NOMO-1 treated with dmso at 0.1 percent for 144 hours (cell line): ENCODE data around the gene RNU7-1.
A peak's percentile ranks its signal among the peaks of the same experiment; 100 is the strongest.
"Not testable (repeated sequence)": the region's sequence is repeated elsewhere in the genome, so short reads cannot be mapped to it uniquely, and the experiment has no call there.

Experiments used
- DNase-seq: peaks from one replicate; lab custom pipeline; 2025; ENCODE audit not compliant: unreplicated experiment; lab: John Stamatoyannopoulos, UW

RNU7-1 gene

DNA sequence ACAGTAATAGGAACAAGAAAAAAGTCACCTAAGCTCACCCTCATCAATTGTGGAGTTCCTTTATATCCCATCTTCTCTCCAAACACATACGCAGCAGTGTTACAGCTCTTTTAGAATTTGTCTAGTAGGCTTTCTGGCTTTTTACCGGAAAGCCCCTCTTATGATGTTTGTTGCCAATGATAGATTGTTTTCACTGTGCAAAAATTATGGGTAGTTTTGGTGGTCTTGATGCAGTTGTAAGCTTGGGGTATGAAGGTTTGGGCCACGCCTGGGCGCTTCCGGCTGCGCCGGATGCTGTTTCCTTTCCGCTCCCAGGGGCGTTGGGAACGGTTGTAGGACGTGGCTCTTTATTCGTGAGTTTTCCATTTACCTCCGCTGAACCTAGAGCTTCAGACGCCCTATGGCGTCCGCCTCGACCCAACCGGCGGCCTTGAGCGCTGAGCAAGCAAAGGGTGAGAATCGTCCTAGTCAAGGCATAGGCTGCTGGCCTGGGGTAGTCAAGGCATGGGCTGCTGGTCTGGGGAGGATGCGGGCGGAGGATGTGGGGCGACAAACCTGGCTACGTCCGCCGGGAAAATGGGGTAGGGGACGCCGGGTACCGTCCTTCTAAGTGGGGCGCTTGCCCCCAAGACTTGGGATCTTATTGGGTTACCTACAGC lies at the start of gene RNU7-1, which contains the start of gene C12orf57:
Gene RNU7-1, plus strand, starts transcription at position 95 of the 659 bp plus-strand sequence.
Gene C12orf57, plus strand, starts transcription at position 301 of the 659 bp plus-strand sequence. Its CDS starts 100 bp downstream, at position 401.
- peak; percentile 84 for DNase-seq

DNA sequence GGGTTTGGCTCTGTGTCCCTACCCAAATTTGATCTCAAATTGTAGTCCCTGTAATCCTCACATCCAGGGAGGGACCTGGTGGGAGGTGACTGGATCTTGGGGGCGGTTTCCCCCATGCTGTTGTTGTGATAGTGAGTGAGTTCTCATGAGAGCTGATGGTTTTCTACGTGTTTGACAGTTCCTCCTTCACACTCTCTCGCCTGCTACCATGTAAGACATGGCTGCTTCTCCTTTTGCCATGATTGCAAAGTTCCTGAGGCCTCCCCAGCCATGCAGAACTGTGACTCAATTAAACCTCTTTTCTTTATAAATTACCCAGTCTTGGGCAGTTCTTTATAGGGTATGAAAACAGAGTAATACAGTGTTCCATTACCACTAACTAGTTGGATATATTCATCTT lies 49.3 kb upstream of the RNU7-1 start:
- DNase-seq: no peak

DNA sequence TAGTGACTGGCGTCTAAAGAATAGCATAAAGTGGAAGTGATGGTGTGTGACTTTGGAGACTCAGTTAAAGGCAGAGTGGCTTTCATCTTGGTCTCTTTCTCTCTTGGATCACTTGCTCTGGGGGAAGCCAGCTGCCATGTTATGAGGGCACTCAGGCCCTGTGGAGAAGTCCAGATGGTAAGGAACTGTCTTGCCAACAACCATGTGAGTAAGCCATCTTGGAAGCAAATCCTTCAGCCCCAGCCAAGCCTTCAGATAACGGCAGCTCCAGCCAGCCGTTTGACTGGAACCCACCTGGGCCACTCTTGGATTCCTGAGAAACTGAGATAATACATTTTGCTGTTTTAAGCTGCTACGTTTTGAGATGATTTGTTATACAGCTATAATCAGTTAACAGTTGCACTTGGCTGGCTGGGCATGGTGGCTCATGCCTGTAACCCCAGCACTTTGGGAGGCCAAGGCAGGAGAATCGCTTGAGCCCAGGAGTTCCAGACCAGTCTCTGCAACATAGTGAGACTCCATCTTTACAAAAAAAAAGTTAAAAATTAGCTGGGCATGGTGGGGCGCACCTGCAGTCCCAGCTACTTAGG lies 46.7 kb upstream of the RNU7-1 start:
- no peak for DNase-seq

DNA sequence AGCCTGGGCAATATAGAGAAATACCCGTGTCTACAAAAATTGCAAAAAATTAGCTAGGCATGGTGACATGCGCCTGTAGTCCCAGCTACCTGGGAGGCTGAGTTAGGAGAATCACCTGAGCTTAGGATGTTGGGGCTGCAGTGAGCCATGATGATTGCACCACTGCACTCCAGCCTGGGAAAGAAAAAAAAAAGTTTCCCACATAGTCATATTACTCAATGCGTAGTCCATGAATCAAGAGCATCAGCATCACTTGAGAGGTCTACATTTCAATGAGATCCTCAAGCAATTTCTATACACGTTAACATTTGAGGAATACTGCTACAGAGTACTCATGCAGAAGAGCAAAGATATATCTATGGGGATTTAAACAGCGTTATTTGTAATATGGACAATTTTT lies 44.2 kb upstream of the RNU7-1 start:
- DNase-seq: no peak

DNA sequence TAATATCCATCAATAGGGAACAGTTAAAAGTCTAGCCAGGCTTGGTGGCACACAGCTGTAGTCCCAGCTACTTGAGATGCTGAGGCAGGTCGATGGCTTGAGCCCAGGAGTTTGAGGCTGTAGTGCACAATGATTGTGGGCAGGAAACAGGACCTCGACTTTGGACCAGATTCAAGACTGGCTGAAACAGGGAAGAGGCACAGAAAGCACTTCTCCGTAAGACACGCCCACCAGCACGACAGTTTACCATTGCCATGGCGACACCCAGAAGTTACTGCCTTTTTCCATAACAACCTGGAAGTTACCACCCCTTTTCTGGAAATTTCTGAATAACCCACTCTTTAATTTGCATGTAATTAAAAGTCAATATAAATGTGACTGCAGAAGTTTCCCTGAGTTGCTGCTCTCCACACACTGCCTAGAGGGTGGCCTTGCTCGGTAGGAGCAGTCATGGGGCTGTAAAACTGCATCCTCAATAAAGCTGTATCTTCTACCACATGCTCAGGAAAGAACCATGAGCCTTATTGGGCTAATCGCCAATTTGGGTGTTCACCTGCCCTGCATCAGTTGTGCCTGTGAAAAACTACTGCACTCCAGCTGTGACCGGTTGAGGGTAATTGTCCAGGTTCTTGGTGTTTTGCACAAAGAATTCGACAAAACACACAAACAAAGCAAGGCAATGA lies 43.6 kb upstream of the RNU7-1 start:
- DNase-seq: no peak

DNA sequence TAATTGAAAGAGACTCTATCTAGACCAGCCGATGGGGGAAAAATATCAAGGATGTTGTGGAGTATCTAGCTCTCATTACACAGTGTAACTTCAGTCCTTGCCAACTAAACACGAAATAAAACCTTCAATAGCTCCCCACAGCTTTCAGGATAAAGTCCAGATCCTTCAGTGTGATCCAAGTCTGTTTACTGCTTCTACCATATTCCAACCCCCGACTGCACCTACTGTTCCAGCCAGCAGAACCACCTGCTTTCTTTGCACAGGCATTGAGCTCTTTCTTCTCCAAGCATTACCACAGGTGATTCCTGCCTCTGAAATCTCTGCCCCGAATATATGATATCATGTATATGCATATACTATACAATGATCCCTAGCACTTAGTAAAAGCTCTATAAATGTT lies 41.2 kb upstream of the RNU7-1 start:
- no peak for DNase-seq

DNA sequence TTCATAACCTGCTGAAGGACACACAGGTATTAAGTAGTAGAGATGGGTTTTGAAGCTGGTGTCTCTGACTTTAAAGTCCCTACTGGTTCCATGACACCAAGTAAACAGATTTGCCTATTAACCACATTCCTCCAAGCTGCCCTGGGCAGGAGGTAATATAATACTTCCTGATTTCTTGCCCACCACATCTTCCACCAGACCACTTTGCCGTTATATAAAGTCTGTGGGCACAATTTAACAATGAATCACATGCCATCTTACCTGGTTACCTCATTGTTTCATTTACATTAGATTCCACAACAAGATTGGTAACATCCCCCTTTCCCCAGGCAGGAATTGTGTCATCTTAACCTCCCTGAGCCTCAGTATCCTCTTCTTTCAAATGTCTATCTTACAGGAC lies 39.9 kb upstream of the RNU7-1 start:
- DNase-seq: no peak

DNA sequence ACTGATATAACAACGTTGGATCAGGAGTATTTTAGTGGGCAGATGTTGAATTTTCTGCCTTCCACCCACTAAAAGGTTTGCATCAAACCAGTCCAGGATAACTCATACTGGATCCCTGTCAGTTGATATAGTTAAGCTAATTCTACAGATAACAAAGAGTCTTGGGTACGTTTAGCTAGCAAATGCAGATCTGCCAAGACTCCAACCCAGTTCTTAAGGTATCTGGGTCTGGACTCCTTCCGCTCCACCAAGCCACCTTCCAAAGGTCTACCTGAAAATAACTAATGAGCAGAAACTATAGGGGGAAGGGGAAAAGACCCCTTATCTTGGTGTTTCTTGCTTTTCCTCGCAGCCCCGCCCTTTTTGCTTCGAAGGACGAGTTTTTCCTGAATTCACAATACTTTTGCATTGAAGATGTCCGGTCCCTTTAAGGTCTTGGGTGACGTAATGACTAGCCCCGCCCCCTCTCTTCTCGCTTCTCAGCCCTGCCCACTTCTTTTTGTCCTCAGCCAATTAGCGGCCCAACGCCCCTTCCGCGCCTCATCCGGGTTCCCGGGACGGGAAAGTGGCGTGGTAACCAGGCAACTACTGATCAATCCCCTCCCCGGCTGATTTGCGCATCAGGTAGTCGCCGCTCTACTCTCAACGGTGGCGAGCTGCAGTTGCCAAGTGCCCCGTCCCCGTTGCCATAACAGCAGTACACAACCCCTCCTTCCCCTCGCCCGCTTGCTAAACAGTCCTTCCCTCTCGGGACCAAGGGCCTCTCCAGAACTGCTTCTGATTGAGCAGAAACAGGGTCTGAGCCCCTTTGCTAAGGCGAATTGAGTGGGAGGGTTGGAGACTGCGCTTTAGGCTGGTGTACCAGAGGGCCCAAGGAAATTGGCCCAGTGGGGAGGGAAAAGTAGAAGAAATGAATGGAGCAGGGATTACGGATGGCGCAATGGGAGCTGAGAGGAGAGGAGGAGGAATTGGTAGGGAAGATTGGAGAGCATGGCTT lies 39.0 kb upstream of the RNU7-1 start, which contains the start of gene LRRC23:
Gene LRRC23, plus strand, starts transcription at position 543 of the 997 bp plus-strand sequence. CDS start 812 bp downstream, outside the sequence.
- peak; percentile 86 for DNase-seq

DNA sequence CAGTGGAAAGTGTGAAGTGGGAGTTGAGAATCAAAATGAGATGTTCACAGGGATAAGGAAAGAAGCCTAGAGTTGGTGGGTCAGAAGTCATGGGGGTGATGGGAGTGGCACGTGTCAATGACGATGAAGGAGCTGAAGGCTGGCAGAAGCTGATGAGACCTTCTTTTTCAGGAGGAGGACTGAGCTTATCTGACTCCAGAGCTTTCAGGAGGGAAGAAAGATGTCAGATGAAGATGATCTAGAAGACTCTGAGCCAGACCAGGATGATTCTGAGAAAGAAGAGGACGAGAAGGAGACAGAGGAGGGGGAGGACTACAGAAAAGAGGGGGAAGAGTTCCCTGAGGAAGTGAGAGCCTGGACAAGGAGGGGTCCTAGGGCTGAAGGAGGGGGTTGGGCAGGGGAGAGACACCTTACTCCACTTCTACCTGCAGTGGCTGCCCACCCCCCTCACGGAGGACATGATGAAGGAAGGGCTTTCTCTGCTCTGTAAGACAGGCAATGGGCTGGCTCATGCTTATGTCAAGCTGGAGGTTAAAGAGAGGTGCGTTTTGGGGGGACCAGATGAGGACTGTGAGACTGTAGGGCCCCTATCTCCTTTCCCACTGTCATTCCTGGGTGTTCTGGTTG lies 38.1 kb upstream of the RNU7-1 start:
- DNase-seq: no peak

DNA sequence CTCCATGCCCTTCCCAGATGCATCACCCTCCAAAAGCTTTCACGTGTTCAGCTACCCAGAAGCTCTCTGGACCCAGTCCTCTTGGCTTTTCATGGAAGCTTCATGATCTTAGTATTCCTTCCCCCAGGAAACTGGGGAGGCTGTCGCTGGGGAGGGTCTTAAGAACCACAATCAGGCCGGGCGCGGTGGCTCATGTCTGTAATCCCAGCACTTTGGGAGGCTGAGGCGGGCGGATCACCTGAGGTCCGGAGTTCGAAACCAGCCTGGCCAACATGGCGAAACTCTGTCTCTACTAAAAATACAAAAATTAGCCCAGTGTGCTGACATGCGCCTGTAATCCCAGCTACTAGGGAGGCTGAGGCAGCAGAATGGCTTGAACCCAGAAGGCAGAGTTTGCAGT lies 35.5 kb upstream of the RNU7-1 start:
- not testable (repeated sequence) for DNase-seq

DNA sequence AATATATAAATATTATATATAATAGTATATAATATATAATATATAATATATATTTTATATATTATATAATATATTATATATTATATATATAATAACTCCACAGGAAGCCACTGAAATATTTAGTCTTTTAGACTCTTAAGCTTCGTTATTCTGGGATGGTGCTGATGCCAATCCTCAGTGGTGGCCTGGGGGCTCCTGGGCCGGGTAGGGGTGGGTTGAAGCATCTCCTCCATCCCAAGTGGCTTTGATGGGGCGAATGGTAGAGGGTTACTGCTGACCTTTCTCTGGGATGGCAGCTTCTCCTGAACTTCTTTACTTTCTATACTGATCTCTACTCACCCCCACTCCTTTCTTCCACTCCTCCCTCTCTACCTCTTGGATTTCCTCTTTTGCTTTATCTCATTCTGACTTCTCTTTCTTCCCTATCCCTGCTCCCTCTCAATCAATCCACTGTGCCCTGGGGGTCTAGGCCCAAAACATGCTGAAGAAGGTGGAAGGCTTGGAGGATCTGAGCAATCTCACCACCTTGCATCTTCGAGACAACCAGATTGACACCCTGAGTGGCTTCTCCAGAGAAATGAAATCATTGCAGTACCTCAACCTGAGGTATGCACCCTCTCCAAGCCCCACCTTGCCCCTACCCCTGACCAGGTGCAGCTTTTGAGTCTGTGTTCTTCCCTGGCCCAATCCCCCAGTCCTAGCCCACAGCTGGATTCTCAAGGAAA lies 34.0 kb upstream of the RNU7-1 start:
- DNase-seq: peak; percentile 20

DNA sequence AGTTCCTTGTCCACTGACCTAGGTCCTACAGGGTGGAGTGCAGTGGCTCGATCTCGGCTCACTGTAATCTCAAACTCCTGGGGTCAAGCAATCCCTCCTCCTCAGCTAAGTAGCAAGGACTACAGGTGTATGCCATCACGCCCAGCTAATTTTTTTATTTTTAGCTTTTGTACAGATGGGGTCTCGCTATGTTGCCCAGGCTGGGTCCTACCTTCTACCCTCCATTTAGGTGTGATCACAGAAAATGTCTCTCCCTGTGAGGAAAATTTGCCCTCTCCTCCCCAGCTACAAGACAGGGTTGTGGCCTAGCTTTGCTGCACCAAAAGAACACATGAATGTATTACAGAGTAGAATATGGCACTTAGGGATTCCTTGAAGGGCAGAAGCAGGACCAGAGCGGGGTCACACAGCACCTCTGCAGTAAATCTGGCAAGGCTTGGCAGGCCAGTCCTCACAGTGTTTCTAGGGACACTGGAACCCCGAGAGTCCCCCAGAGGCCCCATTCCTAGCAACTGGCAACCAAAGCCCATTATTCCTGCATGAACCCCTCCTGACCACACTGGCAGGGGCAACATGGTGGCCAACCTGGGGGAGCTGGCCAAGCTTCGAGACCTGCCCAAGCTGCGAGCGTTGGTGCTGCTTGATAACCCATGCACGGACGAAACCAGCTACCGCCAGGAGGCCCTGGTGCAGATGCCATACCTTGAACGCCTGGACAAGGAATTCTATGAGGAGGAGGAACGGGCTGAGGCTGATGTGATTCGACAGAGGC lies 31.3 kb upstream of the RNU7-1 start:
- DNase-seq: no peak

DNA sequence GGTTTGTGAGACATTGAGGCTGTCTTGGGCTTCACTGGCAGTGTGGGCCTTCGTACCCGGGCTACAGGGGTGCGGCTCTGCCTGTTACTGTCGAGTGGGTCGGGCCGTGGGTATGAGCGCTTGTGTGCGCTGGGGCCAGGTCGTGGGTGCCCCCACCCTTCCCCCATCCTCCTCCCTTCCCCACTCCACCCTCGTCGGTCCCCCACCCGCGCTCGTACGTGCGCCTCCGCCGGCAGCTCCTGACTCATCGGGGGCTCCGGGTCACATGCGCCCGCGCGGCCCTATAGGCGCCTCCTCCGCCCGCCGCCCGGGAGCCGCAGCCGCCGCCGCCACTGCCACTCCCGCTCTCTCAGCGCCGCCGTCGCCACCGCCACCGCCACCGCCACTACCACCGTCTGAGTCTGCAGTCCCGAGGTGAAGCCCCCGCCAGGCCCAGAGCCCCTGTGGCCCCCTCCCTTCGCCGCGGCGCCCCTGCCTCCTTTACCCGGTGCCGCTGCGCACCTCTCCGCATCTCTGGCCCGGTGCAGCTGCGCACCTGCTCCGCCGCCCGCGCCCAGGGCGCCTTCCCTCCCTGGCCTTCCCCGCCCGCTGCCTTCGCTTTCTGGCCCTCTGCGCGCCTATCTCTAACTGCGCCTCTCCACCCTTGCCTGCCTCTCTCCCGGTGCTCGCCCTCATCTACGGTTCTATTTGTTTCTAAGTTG lies 29.2 kb upstream of the RNU7-1 start, which contains the start of gene ENO2:
Gene ENO2, plus strand, starts transcription at position 335 of the 701 bp plus-strand sequence. CDS start 1,253 bp downstream, outside the sequence.
- DNase-seq: peak; percentile 23

DNA sequence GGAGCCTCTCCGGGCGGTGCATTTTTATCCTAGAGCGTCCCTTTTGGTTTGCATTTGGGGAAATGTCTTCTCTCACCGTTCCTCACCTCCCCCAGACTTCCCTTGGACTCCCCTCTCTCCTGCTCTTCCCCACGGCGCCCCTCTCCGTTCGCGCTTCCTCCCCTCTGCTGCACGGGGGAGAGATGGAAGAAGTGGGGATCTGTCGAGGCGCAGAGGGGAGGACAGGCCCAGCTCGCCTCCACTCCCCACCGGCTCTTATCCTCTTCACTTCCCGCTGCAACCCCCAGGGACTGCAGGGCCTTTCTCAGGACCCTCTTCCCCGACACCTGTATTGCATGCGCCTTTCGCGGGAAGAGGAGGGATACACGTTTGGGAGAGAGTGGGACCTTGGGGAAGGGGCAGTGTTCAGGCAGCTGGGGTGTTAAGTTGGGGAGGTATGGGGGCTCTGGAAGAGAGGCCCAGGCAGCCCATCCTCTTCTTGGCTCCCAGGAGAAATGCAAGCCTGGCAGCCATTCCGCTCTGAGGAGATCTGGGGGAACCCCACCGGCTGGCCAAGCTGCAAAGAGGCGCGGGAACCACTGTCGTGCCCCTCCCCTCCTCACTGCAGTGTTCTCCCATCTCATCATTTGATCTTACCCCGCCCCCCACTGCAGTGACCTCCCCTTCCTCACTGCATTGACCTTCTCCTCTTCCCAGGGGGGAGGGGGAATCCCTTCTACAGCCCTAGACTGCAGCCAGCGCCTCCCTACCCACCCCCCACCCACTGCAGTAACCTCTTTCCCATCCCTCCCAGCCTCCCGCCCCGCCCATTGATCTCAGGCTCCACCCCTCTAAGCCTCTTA lies 28.4 kb upstream of the RNU7-1 start:
- DNase-seq: no peak

DNA sequence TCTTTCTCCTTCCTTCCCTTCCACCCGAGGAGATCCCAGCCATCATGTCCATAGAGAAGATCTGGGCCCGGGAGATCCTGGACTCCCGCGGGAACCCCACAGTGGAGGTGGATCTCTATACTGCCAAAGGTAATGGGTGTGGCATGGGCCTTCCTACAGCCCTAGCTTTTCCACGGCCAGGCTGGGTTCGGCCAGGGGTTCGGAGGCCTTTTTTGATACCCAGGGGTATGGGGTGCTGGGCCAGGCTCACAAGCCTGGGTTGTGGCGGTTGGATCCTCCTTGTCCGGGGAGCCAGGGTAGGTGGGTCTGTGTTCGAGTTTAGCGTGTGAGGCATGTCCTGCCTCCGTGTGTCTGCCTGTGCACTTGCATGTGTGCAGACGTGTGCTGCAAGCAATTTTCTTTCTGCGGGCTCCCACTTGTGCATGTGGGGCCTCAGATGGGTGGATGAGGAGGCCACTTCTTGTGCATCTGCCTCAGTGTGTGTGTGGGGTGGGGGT lies 27.8 kb upstream of the RNU7-1 start:
- DNase-seq: no peak

DNA sequence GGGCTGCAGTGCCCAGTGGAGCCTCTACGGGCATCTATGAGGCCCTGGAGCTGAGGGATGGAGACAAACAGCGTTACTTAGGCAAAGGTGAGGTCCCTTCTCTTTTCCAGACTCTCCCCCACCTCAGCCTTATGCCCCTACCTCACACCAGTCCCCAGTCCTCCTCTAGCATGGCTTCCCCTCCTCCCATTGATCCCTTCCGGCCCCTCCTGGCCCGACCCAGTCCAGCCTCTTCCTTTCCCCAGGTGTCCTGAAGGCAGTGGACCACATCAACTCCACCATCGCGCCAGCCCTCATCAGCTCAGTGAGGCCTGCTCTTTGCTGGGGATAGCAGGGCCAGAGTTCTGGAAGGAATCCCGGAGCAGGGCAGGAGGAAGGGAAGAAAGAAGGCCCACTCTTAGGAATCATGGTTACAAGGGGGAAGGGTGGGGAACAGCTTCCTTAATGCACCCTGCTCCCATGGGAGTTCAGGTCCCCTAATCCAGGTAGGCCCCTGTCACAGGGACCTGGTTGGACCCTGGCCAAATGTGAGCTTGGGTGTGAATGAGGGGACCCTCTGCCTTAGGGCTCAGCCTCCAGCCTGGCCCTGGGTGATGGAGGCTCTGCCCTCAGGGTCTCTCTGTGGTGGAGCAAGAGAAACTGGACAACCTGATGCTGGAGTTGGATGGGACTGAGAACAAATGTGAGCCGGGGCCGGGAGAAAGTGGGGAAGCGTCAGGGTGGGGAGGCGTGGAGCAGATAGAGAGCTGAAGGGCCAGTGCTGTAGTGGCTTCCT lies 27.0 kb upstream of the RNU7-1 start:
- DNase-seq: no peak
